SH-SY5Y (cell line): ENCODE results near the gene MARCHF11.

Source experiments
- GATA2 ChIP-seq: IDR thresholded peaks from 2 replicates; pipeline ENCODE4 v1.6.1; 2011; ENCODE audit warnings: mild to moderate bottlenecking, low read depth, low read length
- GATA3 ChIP-seq: IDR thresholded peaks from 2 replicates; pipeline ENCODE4 v1.6.1; 2011; ENCODE audit warnings: low read depth, mild to moderate bottlenecking, low read length, moderate library complexity

The MARCHF11 gene

GRCh38 chr5:16104961-16105360 is 74.6 kb downstream of the MARCHF11 start:
- no peak for TF ChIP-seq GATA2
- no peak for TF ChIP-seq GATA3

- TF ChIP-seq GATA2 (no peak), GATA3 (no peak)
These were observed 84.0 kb downstream of the MARCHF11 start for GRCh38 chr5:16095612-16096011.

- no peak for TF ChIP-seq GATA2
- TF ChIP-seq GATA3 = no peak
These were observed 89.3 kb downstream of the MARCHF11 start for GRCh38 chr5:16090270-16090669.

- TF ChIP-seq GATA3 = no peak
- no peak for TF ChIP-seq GATA2
These were observed 96.6 kb downstream of the MARCHF11 start for GRCh38 chr5:16082982-16083381.

- TF ChIP-seq GATA3 (no peak), GATA2 (no peak)
These were observed 97.5 kb downstream of the MARCHF11 start for GRCh38 chr5:16082053-16082452.

GRCh38 chr5:16081376-16081955 is 98.1 kb downstream of the MARCHF11 start:
- TF ChIP-seq GATA2 (no peak), GATA3 (no peak)

GRCh38 chr5:16076657-16077056 is 102.9 kb downstream of the MARCHF11 start:
- TF ChIP-seq GATA2 = no peak
- no peak for TF ChIP-seq GATA3

GRCh38 chr5:16074358-16074757 is 105.2 kb downstream of the MARCHF11 start:
- TF ChIP-seq GATA2 (no peak), GATA3 (no peak)

- TF ChIP-seq GATA2 (no peak), GATA3 (no peak)
These were observed 107.0 kb downstream of the MARCHF11 start for GRCh38 chr5:16072616-16073015.

GRCh38 chr5:16067415-16067814 is 112.2 kb downstream of the MARCHF11 start:
- TF ChIP-seq GATA2 (no peak), GATA3 (no peak)

GRCh38 chr5:16066810-16067209 is 112.8 kb downstream of the MARCHF11 start:
- no peak for TF ChIP-seq GATA2
- no peak for TF ChIP-seq GATA3

GRCh38 chr5:16066320-16066719 is 113.3 kb downstream of the MARCHF11 start:
- TF ChIP-seq GATA3 = no peak
- TF ChIP-seq GATA2 = no peak

GRCh38 chr5:16065831-16066230 is 113.8 kb downstream of the MARCHF11 start:
- TF ChIP-seq GATA3 (no peak), GATA2 (no peak)

GRCh38 chr5:16064135-16064893 is 115.3 kb downstream of the MARCHF11 start:
- TF ChIP-seq GATA3 = peak; percentile 80; the same call in 1 of the 2 replicates
- TF ChIP-seq GATA2 = peak; percentile 93

- TF ChIP-seq GATA2 (no peak), GATA3 (no peak)
These were observed 118.4 kb downstream of the MARCHF11 start for GRCh38 chr5:16061163-16061562.

- TF ChIP-seq GATA2 (no peak), GATA3 (no peak)
These were observed 122.3 kb downstream of the MARCHF11 start for GRCh38 chr5:16057277-16057676.
